OCI-LY1 (cell line): ENCODE data around the gene RNF217.

ENCODE experiments used
- H2AFZ ChIP-seq: fragments of 200-600 bp; sonication (generic), shearing (Covaris generic); 2 replicates; pipeline ENCODE4 v1.6.0; 2014; ENCODE audit warnings: antibody characterized with exemption, mild to moderate bottlenecking, low read length
- H3F3A ChIP-seq: fragments of 200-600 bp; sonication (generic), shearing (Covaris generic); 2 replicates; pipeline ENCODE4 v1.6.0; 2014; ENCODE audit warnings: mild to moderate bottlenecking, antibody characterized with exemption, low read length, moderate library complexity; ENCODE audit not compliant: insufficient read depth
- H3K27ac ChIP-seq: fragments of 200-600 bp; sonication (generic); 2 replicates; pipeline ENCODE4 v1.5.1; 2014; ENCODE audit warnings: low read length, mixed run types, mild to moderate bottlenecking, low read depth; ENCODE audit not compliant: poor library complexity, severe bottlenecking
- H3K27me3 ChIP-seq: fragments of 200-600 bp; sonication (generic); 2 replicates; pipeline ENCODE4 v1.6.0; 2014; ENCODE audit warnings: antibody characterized with exemption, mild to moderate bottlenecking, low read length, moderate library complexity; ENCODE audit not compliant: insufficient read depth
- H3K36me3 ChIP-seq: fragments of 200-600 bp; sonication (generic); 2 replicates; pipeline ENCODE4 v1.6.1; 2014; ENCODE audit warnings: mild to moderate bottlenecking, antibody characterized with exemption, low read length, moderate library complexity, mixed read lengths; ENCODE audit not compliant: insufficient read depth
- H3K4me1 ChIP-seq: fragments of 200-600 bp; sonication (generic); 2 replicates; pipeline ENCODE4 v1.5.1; 2014; ENCODE audit warnings: mild to moderate bottlenecking, low read length, moderate library complexity; ENCODE audit not compliant: insufficient read depth, severe bottlenecking
- H3K4me2 ChIP-seq: fragments of 200-600 bp; sonication (generic), shearing (Covaris generic); 2 replicates; pipeline ENCODE4 v1.6.1; 2014; ENCODE audit warnings: low read length
- H3K4me3 ChIP-seq: fragments of 200-600 bp; sonication (generic); 2 replicates; pipeline ENCODE4 v1.5.1; 2014; ENCODE audit warnings: low read length, low read depth, mild to moderate bottlenecking, mixed read lengths; ENCODE audit not compliant: poor library complexity, severe bottlenecking
- H3K79me2 ChIP-seq: fragments of 200-600 bp; shearing (Covaris generic); 2 replicates; pipeline ENCODE4 v1.6.1; 2016; ENCODE audit warnings: mixed run types, low read length, mixed read lengths; ENCODE audit not compliant: insufficient read depth
- H3K9ac ChIP-seq: fragments of 200-600 bp; sonication (generic), shearing (Covaris generic); 2 replicates; pipeline ENCODE4 v1.6.1; 2014; ENCODE audit warnings: mild to moderate bottlenecking, low read length, mixed read lengths
- H3K9me2 ChIP-seq: fragments of 200-600 bp; sonication (generic), shearing (Covaris generic); 2 replicates; pipeline ENCODE4 v1.6.1; 2014; ENCODE audit warnings: low read depth, mild to moderate bottlenecking, low read length, mixed read lengths
- H3K9me3 ChIP-seq: fragments of 200-600 bp; shearing (Covaris generic); 2 replicates; pipeline ENCODE4 v1.6.1; 2014; ENCODE audit warnings: low read length, mixed read lengths
- H4K20me1 ChIP-seq: fragments of 200-600 bp; sonication (generic), shearing (Covaris generic); 2 replicates; pipeline ENCODE4 v1.6.0; 2016; ENCODE audit warnings: mild to moderate bottlenecking, low read length; ENCODE audit not compliant: insufficient read depth
- EZH2 ChIP-seq: fragments of 200-600 bp; sonication (generic), shearing (Covaris generic); IDR thresholded peaks from 2 replicates; pipeline ENCODE4 v1.8.0; 2017; ENCODE audit warnings: borderline replicate concordance, mixed run types, mild to moderate bottlenecking, antibody characterized with exemption, low read length, moderate library complexity, mixed read lengths
- TF ChIP-seq, protein P1 (sequence below): fragments of 200-600 bp; sonication (generic), shearing (Covaris generic); IDR thresholded peaks from 2 replicates; pipeline ENCODE4 v1.5.1; 2017; ENCODE audit warnings: mild to moderate bottlenecking, antibody characterized with exemption, low read length, moderate library complexity, mixed read lengths

Gene RNF217

DNA sequence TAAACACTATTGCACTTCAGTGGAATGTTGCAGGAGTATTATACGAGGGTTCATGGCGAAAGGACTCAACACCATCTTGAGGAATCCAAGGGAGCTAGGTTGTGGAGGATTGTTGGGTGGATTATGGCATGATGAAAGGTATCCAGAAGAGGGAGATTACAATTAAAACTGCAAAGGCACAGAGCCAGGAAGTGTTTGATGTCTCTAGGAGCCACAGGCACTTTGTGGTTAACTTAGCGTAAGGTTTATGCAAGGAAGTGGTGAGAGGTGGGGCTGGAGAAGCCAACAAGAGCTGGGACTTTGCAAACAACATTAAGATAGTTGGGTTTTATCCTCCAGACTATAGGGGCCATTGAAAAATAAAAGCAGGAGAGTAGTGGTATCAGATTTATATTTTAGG, 104.7 kb downstream of the RNF217 start:
- Histone ChIP-seq H3K27me3 (no peaks in the 10 kb centered on the region), H4K20me1 (no peaks in the 10 kb centered on the region), H3K4me2 (no peak overlapping the region), H3F3A (no peaks in the 10 kb centered on the region; the same call in 1 of the 2 replicates), H3K27ac (no peak overlapping the region), H3K9ac (no peak overlapping the region), H3K36me3 (no peaks in the 10 kb centered on the region), H3K9me3 (no peaks in the 10 kb centered on the region), H3K4me1 (no peaks in the 10 kb centered on the region), H2AFZ (no peak overlapping the region), H3K4me3 (no peak overlapping the region), H3K79me2 (no peaks in the 10 kb centered on the region), H3K9me2 (no peaks in the 10 kb centered on the region)
- TF ChIP-seq, protein P1, sequence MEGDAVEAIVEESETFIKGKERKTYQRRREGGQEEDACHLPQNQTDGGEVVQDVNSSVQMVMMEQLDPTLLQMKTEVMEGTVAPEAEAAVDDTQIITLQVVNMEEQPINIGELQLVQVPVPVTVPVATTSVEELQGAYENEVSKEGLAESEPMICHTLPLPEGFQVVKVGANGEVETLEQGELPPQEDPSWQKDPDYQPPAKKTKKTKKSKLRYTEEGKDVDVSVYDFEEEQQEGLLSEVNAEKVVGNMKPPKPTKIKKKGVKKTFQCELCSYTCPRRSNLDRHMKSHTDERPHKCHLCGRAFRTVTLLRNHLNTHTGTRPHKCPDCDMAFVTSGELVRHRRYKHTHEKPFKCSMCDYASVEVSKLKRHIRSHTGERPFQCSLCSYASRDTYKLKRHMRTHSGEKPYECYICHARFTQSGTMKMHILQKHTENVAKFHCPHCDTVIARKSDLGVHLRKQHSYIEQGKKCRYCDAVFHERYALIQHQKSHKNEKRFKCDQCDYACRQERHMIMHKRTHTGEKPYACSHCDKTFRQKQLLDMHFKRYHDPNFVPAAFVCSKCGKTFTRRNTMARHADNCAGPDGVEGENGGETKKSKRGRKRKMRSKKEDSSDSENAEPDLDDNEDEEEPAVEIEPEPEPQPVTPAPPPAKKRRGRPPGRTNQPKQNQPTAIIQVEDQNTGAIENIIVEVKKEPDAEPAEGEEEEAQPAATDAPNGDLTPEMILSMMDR, result no peak

DNA sequence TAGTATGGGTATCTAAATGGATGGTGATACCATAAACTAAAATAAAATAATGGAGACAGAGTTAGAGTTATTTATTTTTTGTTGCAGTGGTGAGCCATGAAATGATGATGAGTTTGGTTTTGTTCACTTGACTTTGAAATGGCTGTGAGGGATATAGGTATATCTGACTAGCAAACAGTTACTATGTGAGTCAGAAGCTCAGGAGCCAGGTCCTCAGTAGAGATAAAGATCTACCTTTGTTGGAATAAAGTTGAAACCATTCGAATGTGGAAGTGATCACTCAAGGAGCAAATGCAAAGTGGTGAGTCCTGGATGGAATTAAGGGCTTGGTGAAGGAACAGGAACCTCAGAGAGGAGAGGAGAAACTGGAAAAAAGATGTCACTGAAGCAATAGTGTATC, 105.3 kb downstream of the RNF217 start:
- H3K27ac ChIP-seq, result no peak overlapping the region
- TF ChIP-seq, protein P1, result no peak
- TF ChIP-seq EZH2, result no peak
- no peaks in the 10 kb centered on the region for H3K36me3 ChIP-seq
- no peaks in the 10 kb centered on the region for H3K27me3 ChIP-seq
- no peaks in the 10 kb centered on the region for H3K9me3 ChIP-seq
- no peaks in the 10 kb centered on the region; the same call in 1 of the 2 replicates for H3F3A ChIP-seq
- H3K9ac ChIP-seq, result no peak overlapping the region
- H3K79me2 ChIP-seq, result no peaks in the 10 kb centered on the region
- no peaks in the 10 kb centered on the region for H3K4me1 ChIP-seq
- no peak overlapping the region for H3K4me2 ChIP-seq
- no peak overlapping the region for H3K4me3 ChIP-seq
- H3K9me2 ChIP-seq, result no peaks in the 10 kb centered on the region
- no peak overlapping the region for H2AFZ ChIP-seq
- H4K20me1 ChIP-seq, result no peaks in the 10 kb centered on the region

GRCh38 chr6:125073071-125073470, 110.8 kb downstream of the RNF217 start:
- Histone ChIP-seq H3F3A (no peaks in the 10 kb centered on the region), H3K36me3 (no peaks in the 10 kb centered on the region), H3K9me2 (no peaks in the 10 kb centered on the region), H4K20me1 (no peaks in the 10 kb centered on the region), H3K79me2 (no peaks in the 10 kb centered on the region), H3K27ac (no peak overlapping the region), H3K4me1 (no peaks in the 10 kb centered on the region), H3K27me3 (no peaks in the 10 kb centered on the region), H2AFZ (no peak overlapping the region), H3K9ac (no peak overlapping the region), H3K9me3 (no peaks in the 10 kb centered on the region), H3K4me2 (no peak overlapping the region), H3K4me3 (no peak overlapping the region)
- no peak for TF ChIP-seq EZH2
- TF ChIP-seq, protein P1, result no peak
